H1 (cell line): Measurements from ENCODE around the gene CRP.

Experiments used
- CTCF ChIP-seq, 3 experiments: IDR thresholded peaks; 1 replicate in 2 of 3; 2 replicates in 1 of 3; pipeline versions ENCODE4 v1.5.1 to v1.6.1; 2011; ENCODE audit warnings: low read length in 3 of 3, mild to moderate bottlenecking in 3 of 3, inconsistent platforms in 2 of 3, low read depth in 1 of 3, moderate library complexity in 1 of 3; ENCODE audit not compliant: insufficient read depth in 1 of 3; ENCODE audit errors: control extremely low read depth in 1 of 3
- GTF2F1 ChIP-seq: IDR thresholded peaks from 2 replicates; pipeline ENCODE4 v1.6.1; 2012; ENCODE audit warnings: low read depth, low read length, improper control_type of control experiment, borderline replicate concordance
- MAFK ChIP-seq: IDR thresholded peaks from 2 replicates; pipeline ENCODE4 v1.6.1; 2012; ENCODE audit warnings: low read depth, mild to moderate bottlenecking, improper control_type of control experiment, low read length
- POLR2A ChIP-seq, 2 experiments: IDR thresholded peaks; 1 replicate in 1 of 2; 2 replicates in 1 of 2; pipeline ENCODE4 v1.6.1; 2011; ENCODE audit warnings: low read depth in 2 of 2, low read length in 2 of 2, mild to moderate bottlenecking in 2 of 2; ENCODE audit errors: control extremely low read depth in 1 of 2
- POU5F1 ChIP-seq: IDR thresholded peaks from 2 replicates; pipeline ENCODE4 v1.6.1; 2011; ENCODE audit warnings: low read depth, mild to moderate bottlenecking, low read length, moderate library complexity
- RAD21 ChIP-seq, 2 experiments: IDR thresholded peaks in 1 of 2; conservative IDR thresholded peaks in 1 of 2; 2 replicates each; pipeline ENCODE4 v1.6.1; 2011; ENCODE audit warnings: low read depth in 2 of 2, low read length in 2 of 2, improper control_type of control experiment in 1 of 2, inconsistent platforms in 1 of 2, mild to moderate bottlenecking in 1 of 2, moderate library complexity in 1 of 2
- ZNF274 ChIP-seq: IDR thresholded peaks from 2 replicates; pipeline ENCODE4 v1.7.0; 2012; ENCODE audit warnings: low read length, borderline replicate concordance; ENCODE audit errors: extremely low read depth

- no peak for TF ChIP-seq CTCF (IDR thresholded peaks at IDR 0.05; ENCODE audit: control extremely low read depth in 1 of 3, insufficient read depth in 1 of 3, low read depth in 1 of 3, low read length in 3 of 3)
- TF ChIP-seq RAD21 (IDR thresholded peaks at IDR 0.05 in 1 of 2, conservative IDR thresholded peaks at IDR 0.05 in 1 of 2; ENCODE audit: low read depth in 2 of 2, low read length in 2 of 2): no peak
- TF ChIP-seq POLR2A (IDR thresholded peaks at IDR 0.05; ENCODE audit: control extremely low read depth in 1 of 2, low read depth in 2 of 2, low read length in 2 of 2): no peak
- TF ChIP-seq MAFK: no peak
- TF ChIP-seq GTF2F1: no peak
- no peak for TF ChIP-seq POU5F1
- TF ChIP-seq ZNF274: no peak
Observed at GRCh38 chr1:159746666-159747065, 32.3 kb upstream of the CRP start.
